CD4-positive, alpha-beta memory T cell (primary cell): ENCODE data around the gene TMC5. TPM values are rescaled to one million over a fixed set of nuclear protein-coding genes. Genes with fewer than 3 reads are reported as not detected.

ENCODE experiments used
- CTCF ChIA-PET: fragments of 350-600 bp; sonication (Branson Sonifier 250); formaldehyde crosslinking; loops from one replicate; lab custom pipeline; 2021; ENCODE audit warnings: inconsistent platforms; ENCODE audit not compliant: partially characterized antibody; lab: Charles Lee
- POLR2A ChIA-PET: fragments of 350-600 bp; sonication (Branson Sonifier 250); formaldehyde crosslinking; loops from one replicate; lab custom pipeline; 2021; ENCODE audit not compliant: partially characterized antibody; lab: Charles Lee
- DNase-seq, 5 donors: peaks; one replicate each; pipeline versions ENCODE4 v3.0.0 to v3.0.0-alpha.2; 2020 to 2022; ENCODE audit warnings: mixed read lengths in 1 of 5
- H3K27ac ChIP-seq: one replicate; pipeline ENCODE4 v1.7.0; 2013; ENCODE audit warnings: low read depth, low read length
- H3K27me3 ChIP-seq: 2 replicates; pipeline ENCODE4 v1.7.0; 2013; ENCODE audit warnings: mild to moderate bottlenecking, low read length, moderate library complexity; ENCODE audit not compliant: insufficient read depth
- H3K36me3 ChIP-seq: 2 replicates; pipeline ENCODE4 v1.7.0; 2013; ENCODE audit warnings: mild to moderate bottlenecking, low read length, moderate library complexity; ENCODE audit not compliant: insufficient read depth
- H3K4me1 ChIP-seq: 2 replicates; pipeline ENCODE4 v1.7.0; 2013; ENCODE audit warnings: mild to moderate bottlenecking, low read length, moderate library complexity; ENCODE audit not compliant: insufficient read depth
- H3K4me3 ChIP-seq, 2 donors: one replicate each; pipeline ENCODE4 v1.7.0; 2013; ENCODE audit warnings: low read length in 2 of 2, mild to moderate bottlenecking in 1 of 2
- H3K9me3 ChIP-seq, 2 donors: one replicate each; pipeline ENCODE4 v1.7.0; 2013; ENCODE audit warnings: low read length in 2 of 2, control low read depth in 1 of 2; ENCODE audit not compliant: control insufficient read depth in 1 of 2
- H3K27ac Mint-ChIP-seq, 7 donors: one replicate each; pipeline ENCODE4 v1.8.0; 2020 to 2021; ENCODE audit warnings: mixed read lengths in 7 of 7, mild to moderate bottlenecking in 6 of 7, inconsistent platforms in 3 of 7, moderate library complexity in 3 of 7
- H3K27me3 Mint-ChIP-seq, 2 donors: one replicate each; pipeline ENCODE4 v1.8.0; 2020 to 2021; ENCODE audit warnings: mixed read lengths in 2 of 2
- H3K36me3 Mint-ChIP-seq, 2 donors: one replicate each; pipeline ENCODE4 v1.8.0; 2020 to 2021; ENCODE audit warnings: mixed read lengths in 2 of 2, inconsistent platforms in 1 of 2, mild to moderate bottlenecking in 1 of 2
- H3K4me1 Mint-ChIP-seq, 4 donors: one replicate each; pipeline ENCODE4 v1.8.0; 2020 to 2021; ENCODE audit warnings: mixed read lengths in 4 of 4, mild to moderate bottlenecking in 1 of 4
- H3K4me3 Mint-ChIP-seq, 8 donors: one replicate each; pipeline ENCODE4 v1.8.0; 2020 to 2021; ENCODE audit warnings: mixed read lengths in 8 of 8, mild to moderate bottlenecking in 7 of 8, moderate library complexity in 6 of 8, inconsistent platforms in 3 of 8
- H3K9me3 Mint-ChIP-seq, 8 donors: one replicate each; pipeline ENCODE4 v1.8.0; 2020 to 2021; ENCODE audit warnings: mixed read lengths in 8 of 8, mild to moderate bottlenecking in 5 of 8, inconsistent platforms in 3 of 8, moderate library complexity in 1 of 8
- intact Hi-C: fragments of 100-400 bp; cut with micrococcal nuclease; formaldehyde crosslinking; loops from one replicate; pipeline ENCODE4 v1.15.1; 2023
- polyA plus RNA-seq, 2 donors: library from polyadenylated mRNA; unstranded; fragments of 300-500 nt; fragmentation: Illumina TruSeq; gene quantifications; one replicate each; pipeline ENCODE4 v1.2.3, GENCODE V29; 2021
- total RNA-seq, 2 experiments: library from RNA; stranded (reverse); gene quantifications; one replicate each; pipeline ENCODE4 v1.2.3, GENCODE V29; 2021

TMC5 gene
- total and polyA plus RNA-seq, 4 experiments from 2014 or later: 0.57 TPM; not detected in 3

DNA sequence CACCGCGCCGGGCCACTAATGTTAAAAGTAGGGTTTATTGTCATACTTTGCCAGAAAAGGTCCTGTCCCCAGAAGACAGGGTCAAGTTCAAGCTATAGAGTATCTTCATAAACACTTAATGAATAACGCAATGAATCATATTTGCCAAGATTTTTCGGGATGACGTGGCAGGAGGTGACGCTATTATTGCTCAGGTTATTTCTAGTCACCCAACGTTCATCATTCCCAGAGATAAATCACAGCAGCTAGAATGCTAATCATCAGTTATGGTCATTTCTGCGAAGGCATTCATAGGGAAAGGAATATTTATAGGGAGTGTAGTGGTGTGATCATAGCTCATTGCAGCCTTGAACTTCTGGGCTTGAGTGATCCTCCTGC lies 2.0 kb downstream of the TMC5 start:
- H3K27me3 Mint-ChIP-seq: peaks cover 3 to 7% of the 10 kb centered on the region in 2 donors
- H3K4me1 ChIP-seq: no peaks in the 10 kb centered on the region
- no peak overlapping the region for H3K27ac Mint-ChIP-seq
- ChIA-PET CTCF (no interaction called here), POLR2A (no interaction called here)
- no peaks in the 10 kb centered on the region for H3K36me3 ChIP-seq
- no peak overlapping the region for H3K27ac ChIP-seq
- H3K4me1 Mint-ChIP-seq: peaks cover 0 to 3% (median 0%) of the 10 kb centered on the region in 4 donors
- intact Hi-C loops: no loop called here
- no peak overlapping the region for H3K4me3 ChIP-seq
- H3K9me3 ChIP-seq: no peaks in the 10 kb centered on the region
- H3K4me3 Mint-ChIP-seq: no peak overlapping the region
- no peak for DNase-seq
- H3K36me3 Mint-ChIP-seq: no peaks in the 10 kb centered on the region
- no peaks in the 10 kb centered on the region for H3K27me3 ChIP-seq
- peaks cover 0 to 8% (median 3%) of the 10 kb centered on the region in 8 donors for H3K9me3 Mint-ChIP-seq

DNA sequence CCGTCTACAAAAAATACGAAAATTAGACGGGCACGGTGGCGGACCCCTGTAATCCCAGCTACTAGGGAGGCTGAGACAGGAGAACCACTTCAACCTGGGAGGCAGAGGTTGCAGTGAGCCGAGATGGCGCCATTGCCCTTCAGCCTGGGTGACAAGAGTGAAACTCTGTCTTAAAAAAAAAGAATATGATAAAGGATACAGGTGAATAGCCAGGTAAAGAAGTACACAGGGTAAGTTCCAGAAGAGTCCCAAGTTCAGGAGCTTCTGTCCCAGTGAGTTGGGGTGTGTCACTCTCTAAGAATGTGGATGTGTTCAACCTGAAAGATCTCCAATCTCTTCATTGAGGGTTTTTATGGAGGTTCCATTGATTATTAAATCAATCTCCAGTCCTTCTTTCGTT lies 6.8 kb downstream of the TMC5 start:
- no peaks in the 10 kb centered on the region for H3K36me3 ChIP-seq
- H3K36me3 Mint-ChIP-seq: no peaks in the 10 kb centered on the region
- no peaks in the 10 kb centered on the region for H3K4me1 Mint-ChIP-seq
- H3K4me1 ChIP-seq: no peaks in the 10 kb centered on the region
- H3K27ac Mint-ChIP-seq: no peak overlapping the region
- intact Hi-C loops: no loop called here
- no peak for DNase-seq
- no peak overlapping the region for H3K4me3 Mint-ChIP-seq
- H3K4me3 ChIP-seq: no peak overlapping the region
- H3K27ac ChIP-seq: no peak overlapping the region
- H3K9me3 Mint-ChIP-seq: peaks cover 0 to 8% (median 2%) of the 10 kb centered on the region in 8 donors
- ChIA-PET CTCF (no interaction called here), POLR2A (no interaction called here)
- H3K27me3 Mint-ChIP-seq: peaks cover 2 to 8% of the 10 kb centered on the region in 2 donors
- no peaks in the 10 kb centered on the region for H3K9me3 ChIP-seq
- no peaks in the 10 kb centered on the region for H3K27me3 ChIP-seq

DNA sequence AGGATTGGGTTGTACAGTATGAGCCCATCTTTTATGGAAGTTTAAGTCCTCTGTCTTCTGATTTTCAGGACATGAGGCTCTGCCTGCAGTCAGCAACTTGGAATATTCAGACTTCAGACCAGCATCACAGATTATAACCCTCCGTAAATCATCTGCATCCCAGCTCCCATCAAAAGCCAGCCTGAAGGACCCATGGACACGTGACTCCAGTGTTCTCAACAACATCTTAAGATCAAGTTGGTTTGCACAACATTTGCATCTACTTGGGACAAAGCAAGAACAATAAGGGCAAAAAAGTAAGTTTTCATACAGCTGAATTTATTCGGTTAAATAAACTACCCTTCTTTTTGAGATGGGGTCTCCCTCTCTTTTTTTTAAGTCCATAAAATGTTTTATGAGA lies 12.7 kb downstream of the TMC5 start:
- no peak overlapping the region for H3K4me3 ChIP-seq
- H3K4me1 Mint-ChIP-seq: peaks cover 0 to 3% (median under 1%) of the 10 kb centered on the region in 4 donors
- DNase-seq: no peak
- no peak overlapping the region for H3K4me3 Mint-ChIP-seq
- intact Hi-C loops: no loop called here
- no peaks in the 10 kb centered on the region for H3K9me3 ChIP-seq
- peaks cover 2 to 8% of the 10 kb centered on the region in 2 donors for H3K27me3 Mint-ChIP-seq
- no peaks in the 10 kb centered on the region for H3K36me3 ChIP-seq
- CTCF ChIA-PET: no interaction called here
- POLR2A ChIA-PET: no interaction called here
- no peaks in the 10 kb centered on the region for H3K4me1 ChIP-seq
- no peak overlapping the region for H3K27ac ChIP-seq
- H3K27me3 ChIP-seq: no peaks in the 10 kb centered on the region
- H3K9me3 Mint-ChIP-seq: no peaks in the 10 kb centered on the region
- no peaks in the 10 kb centered on the region for H3K36me3 Mint-ChIP-seq
- no peak overlapping the region for H3K27ac Mint-ChIP-seq

DNA sequence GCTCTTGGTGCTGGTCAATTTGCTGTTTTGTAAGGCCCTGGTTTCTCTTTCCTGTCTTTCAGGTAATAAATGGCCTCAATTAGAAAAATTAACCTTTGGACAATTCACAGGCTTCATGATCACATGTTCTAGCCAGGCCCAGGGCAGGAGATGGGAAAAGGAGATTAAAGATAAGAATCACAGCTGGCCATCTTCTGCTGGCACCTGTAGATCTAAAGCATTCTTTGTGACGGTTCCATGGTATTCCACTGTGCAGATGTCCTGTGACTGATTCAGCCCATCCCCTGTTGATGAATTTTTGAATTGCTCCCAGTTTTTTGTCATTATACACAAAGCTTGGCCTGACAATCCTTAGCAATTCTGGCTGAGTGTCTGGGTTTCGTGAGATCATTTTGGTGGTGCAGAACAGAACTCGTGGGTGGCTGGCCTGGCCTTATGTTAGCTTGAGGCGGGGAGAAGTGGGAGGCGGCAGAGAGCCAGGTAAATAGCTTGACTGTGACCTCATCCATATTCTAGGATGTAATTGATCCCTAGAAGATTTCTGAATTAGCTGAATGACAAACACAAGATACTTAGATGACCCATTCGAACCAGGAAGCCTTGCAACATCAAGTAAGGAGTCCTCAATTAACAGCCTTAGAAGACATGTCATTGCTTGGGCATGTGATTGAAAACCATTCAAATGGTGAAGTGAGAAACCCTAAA lies 14.1 kb downstream of the TMC5 start:
- ChIA-PET POLR2A (no interaction called here), CTCF (no interaction called here)
- Mint-ChIP-seq H3K27me3 (peaks cover 5 to 6% of the 10 kb centered on the region in 2 donors), H3K36me3 (no peaks in the 10 kb centered on the region), H3K27ac (no peak overlapping the region), H3K4me1 (peaks cover 0 to 3% (median under 1%) of the 10 kb centered on the region in 4 donors), H3K4me3 (no peak overlapping the region), H3K9me3 (no peaks in the 10 kb centered on the region)
- Histone ChIP-seq H3K9me3 (no peaks in the 10 kb centered on the region), H3K36me3 (no peaks in the 10 kb centered on the region), H3K4me1 (no peaks in the 10 kb centered on the region), H3K27ac (no peak overlapping the region), H3K4me3 (no peak overlapping the region), H3K27me3 (no peaks in the 10 kb centered on the region)
- DNase-seq: no peak
- intact Hi-C loops: no loop called here

DNA sequence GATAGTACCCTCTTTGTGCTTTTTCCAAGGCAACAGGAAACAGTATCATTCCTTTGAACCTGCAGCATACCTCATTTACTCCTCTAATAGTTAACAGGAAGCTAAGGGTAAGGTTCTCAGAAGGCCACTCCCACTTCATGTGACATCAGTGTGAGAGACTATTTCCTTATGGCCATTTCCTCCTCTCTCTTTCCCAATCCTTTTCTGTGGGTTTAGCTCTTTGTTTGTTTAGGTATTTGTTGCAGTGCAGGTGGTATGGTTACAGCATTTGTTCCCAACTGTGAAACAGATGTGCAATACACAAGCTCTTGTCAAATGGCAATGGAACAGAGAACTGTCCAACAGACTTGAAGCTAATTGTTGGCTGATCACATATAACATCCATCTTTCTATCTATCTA lies 14.7 kb downstream of the TMC5 start:
- Mint-ChIP-seq H3K4me3 (no peak overlapping the region), H3K9me3 (no peaks in the 10 kb centered on the region), H3K36me3 (no peaks in the 10 kb centered on the region), H3K27me3 (peaks cover 5 to 6% of the 10 kb centered on the region in 2 donors), H3K4me1 (peaks cover 0 to 3% (median under 1%) of the 10 kb centered on the region in 4 donors), H3K27ac (no peak overlapping the region)
- ChIA-PET POLR2A (no interaction called here), CTCF (no interaction called here)
- no peak for DNase-seq
- Histone ChIP-seq H3K4me3 (no peak overlapping the region), H3K27ac (no peak overlapping the region), H3K36me3 (no peaks in the 10 kb centered on the region), H3K9me3 (no peaks in the 10 kb centered on the region), H3K27me3 (no peaks in the 10 kb centered on the region), H3K4me1 (no peaks in the 10 kb centered on the region)
- intact Hi-C loops: no loop called here

DNA sequence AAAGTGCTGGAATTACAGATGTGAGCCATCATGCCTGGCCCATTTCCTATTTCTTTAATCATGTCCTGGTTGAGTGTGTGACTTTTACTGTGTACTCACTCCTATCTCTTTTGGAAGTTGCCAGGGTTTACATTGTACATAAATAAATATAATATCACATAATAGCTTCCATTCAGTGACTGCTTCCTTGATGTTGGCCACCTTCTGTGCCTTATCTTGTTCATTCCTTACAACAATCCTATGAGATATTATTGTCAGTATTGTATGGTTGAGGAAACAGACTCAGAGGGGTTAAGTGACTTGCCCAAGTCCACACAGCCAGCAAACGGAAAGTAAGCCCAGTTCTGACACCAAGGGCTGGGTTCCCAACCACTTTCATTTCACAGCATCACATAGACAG lies 16.9 kb downstream of the TMC5 start:
- H3K36me3 Mint-ChIP-seq: no peaks in the 10 kb centered on the region
- intact Hi-C loops: no loop called here
- Histone ChIP-seq H3K36me3 (no peaks in the 10 kb centered on the region), H3K27me3 (no peaks in the 10 kb centered on the region), H3K4me1 (no peaks in the 10 kb centered on the region), H3K27ac (no peak overlapping the region), H3K9me3 (no peaks in the 10 kb centered on the region), H3K4me3 (no peak overlapping the region)
- ChIA-PET POLR2A (no interaction called here), CTCF (no interaction called here)
- H3K4me3 Mint-ChIP-seq: no peak overlapping the region
- H3K9me3 Mint-ChIP-seq: no peaks in the 10 kb centered on the region
- no peak for DNase-seq
- no peak overlapping the region for H3K27ac Mint-ChIP-seq
- peaks cover 0 to 3% of the 10 kb centered on the region in 2 donors for H3K27me3 Mint-ChIP-seq
- peaks cover 0 to 3% (median under 1%) of the 10 kb centered on the region in 4 donors for H3K4me1 Mint-ChIP-seq

DNA sequence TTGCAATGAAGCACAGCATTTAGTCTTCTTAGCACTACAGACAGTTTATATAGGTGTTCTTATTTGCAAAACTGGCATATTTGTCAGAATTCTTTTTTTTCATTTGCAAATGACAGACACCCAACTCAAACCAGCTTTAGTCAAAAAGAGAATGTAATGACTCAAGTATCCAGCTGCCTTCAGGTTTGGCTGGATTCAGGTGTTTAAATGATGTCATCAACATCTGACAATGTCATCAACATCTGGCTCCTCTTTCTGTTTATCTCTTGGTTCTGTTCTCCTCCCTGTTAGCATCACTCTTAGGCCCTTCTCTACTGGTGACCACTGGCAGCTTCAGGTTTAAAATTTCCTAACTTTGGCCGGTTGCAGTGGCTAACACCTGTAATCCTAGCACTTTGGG lies 18.9 kb downstream of the TMC5 start:
- intact Hi-C loops: no loop called here
- Mint-ChIP-seq H3K27ac (no peak overlapping the region), H3K4me3 (no peak overlapping the region), H3K4me1 (peaks cover 0 to 3% (median under 1%) of the 10 kb centered on the region in 4 donors), H3K9me3 (no peaks in the 10 kb centered on the region), H3K36me3 (no peaks in the 10 kb centered on the region), H3K27me3 (peaks cover 0 to 3% of the 10 kb centered on the region in 2 donors)
- ChIA-PET POLR2A (no interaction called here), CTCF (no interaction called here)
- DNase-seq: no peak
- Histone ChIP-seq H3K36me3 (no peaks in the 10 kb centered on the region), H3K4me1 (no peaks in the 10 kb centered on the region), H3K27me3 (no peaks in the 10 kb centered on the region), H3K27ac (no peak overlapping the region), H3K4me3 (no peak overlapping the region), H3K9me3 (no peaks in the 10 kb centered on the region)
